H1 (cell line): ENCODE results near the gene NBAS. TPM values are rescaled to one million over a fixed set of nuclear protein-coding genes. Genes with fewer than 3 reads are reported as not detected.

ENCODE experiments used
- CTCF ChIA-PET: fragments of 300-600 bp; sonication (Branson Sonifier 250); formaldehyde crosslinking; loops from one replicate; lab custom pipeline; 2021; ENCODE audit not compliant: partially characterized antibody; lab: Charles Lee
- POLR2A ChIA-PET: fragments of 300-600 bp; sonication (Branson Sonifier 250); formaldehyde crosslinking; loops from one replicate; lab custom pipeline; 2021; ENCODE audit warnings: inconsistent platforms; ENCODE audit not compliant: partially characterized antibody; lab: Charles Lee
- DNase-seq, 2 experiments: peaks; one replicate each; pipeline versions ENCODE4 v3.0.0 to v3.0.0-alpha.2; 2010 to 2022; ENCODE audit warnings: low spot score in 2 of 2, low read depth in 1 of 2, mixed read lengths in 1 of 2
- FAIRE-seq: peaks from 2 replicates; lab custom pipeline; 2011; peaks lifted over from hg19 to GRCh38; lab: Jason Lieb, UNC
- H2AFZ ChIP-seq: 2 replicates; pipeline ENCODE4 v1.8.1; 2012; ENCODE audit warnings: low read length, inconsistent platforms
- H2AK5ac ChIP-seq: 2 replicates; pipeline ENCODE4 v1.6.1; 2013; ENCODE audit warnings: low read depth, low read length
- H2BK120ac ChIP-seq: replicated peaks from 2 replicates; pipeline ENCODE3; 2013; ENCODE audit warnings: low read depth, low read length, inconsistent platforms
- H2BK12ac ChIP-seq: 2 replicates; pipeline ENCODE4 v1.6.1; 2013; ENCODE audit warnings: low read depth, low read length
- H2BK15ac ChIP-seq: 2 replicates; pipeline ENCODE4 v1.6.1; 2013; ENCODE audit warnings: low read length
- H2BK20ac ChIP-seq: 2 replicates; pipeline ENCODE4 v1.6.1; 2013; ENCODE audit warnings: low read length
- H2BK5ac ChIP-seq: 2 replicates; pipeline ENCODE4 v1.6.1; 2013; ENCODE audit warnings: low read depth, low read length
- H3K14ac ChIP-seq: 2 replicates; pipeline ENCODE4 v1.6.1; 2013; ENCODE audit warnings: inconsistent platforms; ENCODE audit not compliant: insufficient read length
- H3K18ac ChIP-seq: 2 replicates; pipeline ENCODE4 v1.6.1; 2013; ENCODE audit warnings: low read length; ENCODE audit errors: extremely low read depth
- H3K23ac ChIP-seq: 2 replicates; pipeline ENCODE4 v1.6.1; 2013; ENCODE audit warnings: inconsistent platforms; ENCODE audit not compliant: insufficient read length
- H3K23me2 ChIP-seq: 2 replicates; pipeline ENCODE4 v1.6.1; 2013; ENCODE audit warnings: low read depth, low read length
- H3K27ac ChIP-seq: 2 replicates; pipeline ENCODE4 v1.6.1; 2011; ENCODE audit warnings: low read depth, low read length, inconsistent platforms
- H3K27me3 ChIP-seq, 4 experiments: replicated peaks in 1 of 4; 1 replicate in 1 of 4; 2 replicates in 3 of 4; pipeline versions ENCODE4 v1.6.1 to v1.8.1; 2011 to 2013; ENCODE audit warnings: low read length in 3 of 4, mild to moderate bottlenecking in 3 of 4, inconsistent platforms in 2 of 4, mixed read lengths in 2 of 4, moderate library complexity in 1 of 4; ENCODE audit not compliant: control insufficient read depth in 3 of 4, insufficient read depth in 3 of 4; ENCODE audit errors: extremely low read depth in 1 of 4
- H3K36me3 ChIP-seq, 4 experiments: 2 replicates each; pipeline versions ENCODE4 v1.6.1 to v1.8.1; 2011 to 2013; ENCODE audit warnings: mild to moderate bottlenecking in 4 of 4, low read length in 3 of 4, moderate library complexity in 2 of 4, control low read depth in 1 of 4, inconsistent platforms in 1 of 4; ENCODE audit not compliant: insufficient read depth in 4 of 4, control insufficient read depth in 2 of 4
- H3K4ac ChIP-seq: replicated peaks from 2 replicates; pipeline ENCODE3; 2013; ENCODE audit warnings: low read length, low read depth, mixed read lengths, inconsistent platforms; ENCODE audit not compliant: insufficient read length
- H3K4me1 ChIP-seq, 4 experiments: replicated peaks in 1 of 4; 1 replicate in 1 of 4; 2 replicates in 3 of 4; pipeline versions ENCODE4 v1.6.1 to v1.8.1; 2011 to 2013; ENCODE audit warnings: low read length in 3 of 4, inconsistent platforms in 2 of 4, mixed read lengths in 1 of 4; ENCODE audit not compliant: insufficient read depth in 4 of 4, control insufficient read depth in 3 of 4
- H3K4me2 ChIP-seq, 2 experiments: 2 replicates each; pipeline versions ENCODE4 v1.6.1 to v1.8.1; 2011 to 2013; ENCODE audit warnings: low read depth in 2 of 2, low read length in 2 of 2, control low read depth in 1 of 2, inconsistent platforms in 1 of 2, mild to moderate bottlenecking in 1 of 2; ENCODE audit not compliant: insufficient read depth in 1 of 2
- H3K4me3 ChIP-seq, 4 experiments: fragments of 200-600, 300-600 bp in 1 of 4; sonication (generic), shearing (Covaris generic), sonication (Bioruptor Twin) in 1 of 4; 2 replicates each; pipeline versions ENCODE4 v1.5.1 to v1.8.1; 2011 to 2016; ENCODE audit warnings: low read length in 4 of 4, low read depth in 3 of 4, control low read depth in 2 of 4, inconsistent platforms in 2 of 4, mild to moderate bottlenecking in 2 of 4, mixed read lengths in 1 of 4, moderate library complexity in 1 of 4; ENCODE audit not compliant: insufficient read depth in 2 of 4; ENCODE audit errors: extremely low read depth in 1 of 4
- H3K56ac ChIP-seq: replicated peaks from 2 replicates; pipeline ENCODE3; 2013; ENCODE audit warnings: low read depth, mild to moderate bottlenecking, mixed read lengths, low read length, inconsistent platforms; ENCODE audit not compliant: insufficient read length
- H3K79me1 ChIP-seq: 2 replicates; pipeline ENCODE4 v1.6.1; 2013; ENCODE audit warnings: low read depth, low read length, control low read depth
- H3K79me2 ChIP-seq, 2 experiments: 2 replicates each; pipeline versions ENCODE4 v1.6.1 to v1.8.1; 2012 to 2013; ENCODE audit warnings: low read length in 2 of 2, mild to moderate bottlenecking in 2 of 2, inconsistent platforms in 1 of 2; ENCODE audit not compliant: insufficient read depth in 2 of 2, control insufficient read depth in 1 of 2
- H3K9ac ChIP-seq, 4 experiments: replicated peaks in 1 of 4; 1 replicate in 1 of 4; 2 replicates in 3 of 4; pipeline versions ENCODE4 v1.6.1 to v1.8.1; 2011 to 2013; ENCODE audit warnings: low read depth in 3 of 4, low read length in 3 of 4, control low read depth in 2 of 4, mild to moderate bottlenecking in 2 of 4, moderate library complexity in 2 of 4, inconsistent platforms in 1 of 4; ENCODE audit errors: extremely low read depth in 1 of 4
- H3K9me3 ChIP-seq, 2 experiments: 2 replicates each; pipeline versions ENCODE4 v1.6.1 to v1.8.1; 2012 to 2013; ENCODE audit warnings: mild to moderate bottlenecking in 2 of 2, moderate library complexity in 2 of 2, control low read depth in 1 of 2, inconsistent platforms in 1 of 2, low read depth in 1 of 2, low read length in 1 of 2, mixed read lengths in 1 of 2; ENCODE audit not compliant: insufficient read depth in 2 of 2
- H4K20me1 ChIP-seq, 2 experiments: replicated peaks in 1 of 2; 2 replicates each; pipeline versions ENCODE3 to v1.8.1; 2011 to 2013; ENCODE audit warnings: inconsistent platforms in 2 of 2, low read length in 2 of 2, mild to moderate bottlenecking in 1 of 2; ENCODE audit not compliant: insufficient read depth in 2 of 2, control insufficient read depth in 1 of 2
- H4K5ac ChIP-seq: 2 replicates; pipeline ENCODE4 v1.6.1; 2013; ENCODE audit warnings: low read length, low read depth, mixed read lengths, inconsistent platforms; ENCODE audit not compliant: insufficient read length
- H4K8ac ChIP-seq: 2 replicates; pipeline ENCODE4 v1.8.0; 2013; ENCODE audit warnings: mild to moderate bottlenecking, moderate library complexity, low read length, inconsistent platforms; ENCODE audit not compliant: insufficient read depth; ENCODE audit errors: extremely low read depth
- H4K91ac ChIP-seq: replicated peaks from 2 replicates; pipeline ENCODE3; 2013; ENCODE audit warnings: low read length, mixed read lengths, inconsistent platforms; ENCODE audit not compliant: insufficient read length
- ATF3 ChIP-seq: IDR thresholded peaks from 2 replicates; pipeline ENCODE4 v1.6.1; 2011; ENCODE audit warnings: low read depth, mild to moderate bottlenecking, low read length; ENCODE audit not compliant: insufficient read depth
- CBX8 ChIP-seq: fragments of 300-800, 300-1000 bp; sonication (generic); IDR thresholded peaks from 2 replicates; pipeline ENCODE4 v1.7.1; 2016; ENCODE audit warnings: low read depth, low read length, borderline replicate concordance
- JUN ChIP-seq: IDR thresholded peaks from 2 replicates; pipeline ENCODE4 v1.6.1; 2011; ENCODE audit warnings: low read depth, mild to moderate bottlenecking, improper control_type of control experiment, low read length
- NANOG ChIP-seq: IDR thresholded peaks from 2 replicates; pipeline ENCODE4 v1.6.1; 2011; ENCODE audit warnings: low read length, low read depth, mild to moderate bottlenecking, inconsistent platforms; ENCODE audit not compliant: insufficient read depth, poor library complexity, severe bottlenecking
- PHF8 ChIP-seq: fragments of 200-600 bp; sonication (generic); conservative IDR thresholded peaks from 2 replicates; pipeline ENCODE4 v1.7.1; 2012; ENCODE audit warnings: low read depth, mild to moderate bottlenecking, inconsistent platforms, low read length, moderate library complexity
- RXRA ChIP-seq: IDR thresholded peaks from 2 replicates; pipeline ENCODE4 v1.6.1; 2011; ENCODE audit warnings: low read depth, mild to moderate bottlenecking, low read length, moderate library complexity; ENCODE audit not compliant: insufficient read depth
- SIRT6 ChIP-seq: IDR thresholded peaks from one replicate; pipeline ENCODE4 v1.7.1; 2012; ENCODE audit warnings: low read length, inconsistent platforms
- SRF ChIP-seq: IDR thresholded peaks from 2 replicates; pipeline ENCODE4 v1.6.1; 2011; ENCODE audit warnings: mild to moderate bottlenecking, low read depth, low read length, moderate library complexity
- TAF7 ChIP-seq: optimal IDR thresholded peaks from 2 replicates; pipeline ENCODE3; 2011; ENCODE audit warnings: low read depth, mild to moderate bottlenecking, inconsistent platforms, low read length, moderate library complexity, borderline replicate concordance
- TEAD4 ChIP-seq: IDR thresholded peaks from 2 replicates; pipeline ENCODE4 v1.6.1; 2012; ENCODE audit warnings: low read depth, low read length, inconsistent platforms, mixed read lengths
- YY1 ChIP-seq: IDR thresholded peaks from 2 replicates; pipeline ENCODE4 v1.6.1; 2011; ENCODE audit warnings: low read depth, mild to moderate bottlenecking, low read length
- WGBS, 2 experiments: shearing (Covaris generic) in 1 of 2; methylation state at CpG; one replicate each; pipeline versions ENCODE4 v1.1.6 to v1.1.7; 2013 to 2015; ENCODE audit warnings: low lambda C conversion rate in 2 of 2, mixed read lengths in 2 of 2, inconsistent platforms in 1 of 2, low coverage in 1 of 2, missing lambda C conversion rate in 1 of 2; ENCODE audit not compliant: insufficient replicate concordance in 2 of 2, insufficient coverage in 1 of 2, insufficient read length in 1 of 2; ENCODE audit errors: extremely low coverage in 1 of 2, missing lambda C conversion rate in 1 of 2; 5-methylcytosine and 5-hydroxymethylcytosine counted together
- polyA plus RNA-seq, 7 experiments: library from polyadenylated mRNA; depleted of rRNA in 3 of 7; stranded (reverse) in 5 of 7; unstranded in 2 of 7; fragments of >200 nt in 5 of 7; fragments of 200-250 nt in 2 of 7; gene quantifications; 1 replicate in 5 of 7; 2 replicates in 1 of 7; 4 replicates in 1 of 7; pipeline versions ENCODE4 v1.2.1 to v1.2.3, GENCODE V29; 2011 to 2013; ENCODE audit warnings: missing spikeins in 2 of 7, mixed read lengths in 2 of 7
- total RNA-seq: library from RNA; stranded (reverse); fragmentation: NEBNext Ultra II Directional; extraction: Animal tissue kit (Norgen Biotek cat#: 25700); gene quantifications from 2 replicates; pipeline ENCODE4 v1.2.1, GENCODE V29; 2021

NBAS gene
- total and polyA plus RNA-seq, 2 of the 8 experiments (the other 6 are each of a cell fraction or from before 2014, with no cell fraction given) = 19.6 to 34.8 TPM

DNA sequence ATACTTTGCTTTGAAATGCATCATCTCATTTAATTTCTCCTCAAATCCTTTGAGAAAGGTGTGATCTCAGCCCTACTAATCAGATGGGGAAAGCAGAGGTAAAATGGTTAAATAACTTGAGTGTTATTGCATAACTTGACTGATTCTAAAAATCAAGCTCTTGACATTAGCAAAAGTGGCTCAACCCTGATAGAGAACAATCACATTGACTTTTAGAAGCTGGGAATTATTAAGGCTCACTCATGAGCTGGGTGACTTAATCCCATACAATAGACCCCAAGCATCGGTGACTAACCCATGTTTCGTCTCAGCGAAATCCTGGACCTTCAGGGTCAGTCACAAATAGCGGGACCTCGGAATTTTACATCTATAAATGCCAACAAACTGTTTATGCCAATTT lies 378.9 kb downstream of the NBAS start:
- no peak overlapping the region for H3K4ac ChIP-seq
- no peak overlapping the region for H3K4me2 ChIP-seq
- no peak overlapping the region for H2BK15ac ChIP-seq
- H3K36me3 ChIP-seq = no peaks in the 10 kb centered on the region
- H3K4me3 ChIP-seq = no peak overlapping the region
- H3K23me2 ChIP-seq = no peaks in the 10 kb centered on the region
- CTCF ChIA-PET = interaction anchor here (0.8 to 1.7 kb wide), 3 partner anchors 21 to 298 kb away, joined by 3 to 5 read pairs (median 3); no protein-coding TSS in a partner anchor
- H3K27me3 ChIP-seq = no peaks in the 10 kb centered on the region
- no peak overlapping the region for H3K27ac ChIP-seq
- no peak overlapping the region for H3K18ac ChIP-seq
- no peak overlapping the region for H2AK5ac ChIP-seq
- no peak overlapping the region for H4K5ac ChIP-seq
- H2AFZ ChIP-seq = no peak overlapping the region
- no peaks in the 10 kb centered on the region for H3K9me3 ChIP-seq
- POLR2A ChIA-PET = interaction anchor here (0.8 kb wide), 1 partner anchor 25 kb away, joined by 3 read pairs; no protein-coding TSS in a partner anchor
- DNase-seq = no peak
- H3K14ac ChIP-seq = no peak overlapping the region
- no peaks in the 10 kb centered on the region for H4K20me1 ChIP-seq
- 96% methylated on average over 5 of the region's 5 CpGs; no CpG with 5 or more reads in 1 of the 2 experiments for WGBS, 2 experiments
- H3K79me2 ChIP-seq = no peaks in the 10 kb centered on the region
- no peaks in the 10 kb centered on the region; a peak in 1 of 7 replicates for H3K4me1 ChIP-seq
- TF ChIP-seq SIRT6 = no peak
- no peak for TF ChIP-seq YY1
- no peak for TF ChIP-seq TEAD4
- TF ChIP-seq CBX8 = no peak
- no peak for TF ChIP-seq SRF
- no peak for TF ChIP-seq PHF8
- no peak for TF ChIP-seq JUN
- TF ChIP-seq TAF7 = no peak
- TF ChIP-seq RXRA = no peak
- no peak for TF ChIP-seq ATF3
- no peak for TF ChIP-seq NANOG
- no peak overlapping the region for H4K8ac ChIP-seq
- no peak overlapping the region for H3K23ac ChIP-seq
- H2BK20ac ChIP-seq = no peak overlapping the region
- no peak overlapping the region for H2BK5ac ChIP-seq
- H4K91ac ChIP-seq = no peak overlapping the region
- no peak overlapping the region for H2BK120ac ChIP-seq
- no peak overlapping the region for H2BK12ac ChIP-seq
- no peak overlapping the region for H3K56ac ChIP-seq
- H3K79me1 ChIP-seq = no peaks in the 10 kb centered on the region
- FAIRE-seq = no peak
- no peak overlapping the region for H3K9ac ChIP-seq
